ENCODE results near the gene TMEM266.

Gene TMEM266

GRCh38 chr15:76187163-76187562, 127.4 kb downstream of the TMEM266 start:
- no peaks in the 10 kb centered on the region for H3K27me3 ChIP-seq (replicated peaks; ENCODE audit: control insufficient read depth, insufficient read depth, low read length)
- TF ChIP-seq CTCF (IDR thresholded peaks at IDR 0.05; ENCODE audit: insufficient read depth, low read length, poor library complexity, severe bottlenecking), result no peak
- DNase-seq (ENCODE audit: extremely low read depth, insufficient read length), result no peak

DNA sequence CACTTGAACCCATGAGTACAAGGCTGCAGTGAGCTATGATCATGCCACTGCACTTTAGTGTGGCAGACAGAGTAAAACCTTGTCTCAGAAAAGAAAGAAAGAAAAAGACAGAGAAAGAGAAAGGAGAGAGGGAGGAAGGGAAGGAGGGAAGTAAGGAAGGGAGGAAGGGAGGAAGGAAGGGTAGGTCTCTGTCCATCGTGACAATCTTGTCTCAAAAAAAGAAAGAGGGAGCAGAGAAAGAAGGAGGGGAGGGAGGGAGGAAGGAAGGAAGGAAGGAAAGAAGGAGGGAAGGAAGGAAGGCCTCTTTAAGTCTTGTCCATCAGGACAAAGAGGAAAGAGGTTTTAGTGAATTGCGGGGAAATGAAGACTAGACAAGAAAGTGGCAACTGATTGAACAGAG, 129.3 kb downstream of the TMEM266 start:
- Histone ChIP-seq H3K4me3 (replicated peaks; ENCODE audit: low read depth, low read length) (no peak overlapping the region), H3K27me3 (replicated peaks; ENCODE audit: control insufficient read depth, insufficient read depth, low read length) (no peaks in the 10 kb centered on the region), H3K36me3 (ENCODE audit: control insufficient read depth, insufficient read depth, low read length) (no peaks in the 10 kb centered on the region)
- no peak for DNase-seq (ENCODE audit: extremely low read depth, insufficient read length)
- TF ChIP-seq CTCF (IDR thresholded peaks at IDR 0.05; ENCODE audit: insufficient read depth, low read length, poor library complexity, severe bottlenecking), result no peak

More at GRCh38 chr15:76187163-76187562, 127.4 kb downstream of the TMEM266 start:
- Histone ChIP-seq H3K36me3 (ENCODE audit: control insufficient read depth, insufficient read depth, low read length) (no peaks in the 10 kb centered on the region), H3K4me3 (replicated peaks; ENCODE audit: low read depth, low read length) (no peak overlapping the region)

GRCh38 chr15:76190070-76190564, 130.3 kb downstream of the TMEM266 start:
- DNase-seq (ENCODE audit: extremely low read depth, insufficient read length), result no peak
- Histone ChIP-seq H3K36me3 (ENCODE audit: control insufficient read depth, insufficient read depth, low read length) (no peaks in the 10 kb centered on the region), H3K4me3 (replicated peaks; ENCODE audit: low read depth, low read length) (no peak overlapping the region), H3K27me3 (replicated peaks; ENCODE audit: control insufficient read depth, insufficient read depth, low read length) (no peaks in the 10 kb centered on the region)
- no peak for TF ChIP-seq CTCF (IDR thresholded peaks at IDR 0.05; ENCODE audit: insufficient read depth, low read length, poor library complexity, severe bottlenecking)

- no peaks in the 10 kb centered on the region for H3K27me3 ChIP-seq (replicated peaks; ENCODE audit: control insufficient read depth, insufficient read depth, low read length)
- peak; percentile 82 for DNase-seq (ENCODE audit: extremely low read depth, insufficient read length)
- H3K4me3 ChIP-seq (replicated peaks; ENCODE audit: low read depth, low read length), result peak overlapping the region; percentile 1; the same call in 1 of the 2 replicates
Observed at GRCh38 chr15:76190751-76191538, 131.2 kb downstream of the TMEM266 start.

DNA sequence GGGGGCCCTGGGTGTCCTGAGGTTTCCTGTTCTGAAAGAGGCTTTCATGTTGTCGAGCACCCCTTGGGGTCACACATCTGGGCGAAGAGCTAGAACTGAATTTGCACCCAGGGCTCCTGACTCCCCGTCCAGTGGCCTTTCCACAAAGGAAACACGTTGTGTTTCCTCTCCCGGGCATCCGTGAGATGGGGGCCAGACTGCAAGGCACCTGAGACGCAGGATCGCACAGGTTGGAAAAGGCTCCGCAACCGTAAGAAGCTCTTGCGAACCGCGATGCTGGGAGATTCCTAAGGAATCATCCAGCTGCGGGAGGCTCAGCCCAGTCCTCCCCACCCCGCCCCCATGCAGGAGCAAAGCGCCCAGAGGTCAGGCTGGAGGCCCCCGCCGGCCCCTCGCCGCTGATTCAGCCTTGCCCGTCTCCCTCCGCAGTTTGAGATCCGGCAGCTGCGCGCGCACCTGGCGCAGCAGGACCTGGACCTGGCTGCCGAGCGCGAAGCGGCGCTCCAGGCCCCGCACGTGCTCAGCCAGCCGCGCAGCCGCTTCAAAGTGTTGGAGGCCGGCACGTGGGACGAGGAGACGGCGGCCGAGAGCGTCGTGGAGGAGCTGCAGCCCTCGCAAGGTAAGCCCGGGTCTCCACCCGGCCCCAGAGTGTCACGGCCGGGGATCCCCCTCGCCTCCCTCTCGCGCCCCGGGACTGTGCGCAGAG, 131.9 kb downstream of the TMEM266 start:
- Histone ChIP-seq H3K27me3 (replicated peaks; ENCODE audit: control insufficient read depth, insufficient read depth, low read length) (no peaks in the 10 kb centered on the region), H3K36me3 (ENCODE audit: control insufficient read depth, insufficient read depth, low read length) (no peaks in the 10 kb centered on the region), H3K4me3 (replicated peaks; ENCODE audit: low read depth, low read length) (no peak overlapping the region)
- no peak for TF ChIP-seq CTCF (IDR thresholded peaks at IDR 0.05; ENCODE audit: insufficient read depth, low read length, poor library complexity, severe bottlenecking)
- peak; percentile 40 for DNase-seq (ENCODE audit: extremely low read depth, insufficient read length)

More at GRCh38 chr15:76190751-76191538, 131.2 kb downstream of the TMEM266 start:
- no peaks in the 10 kb centered on the region for H3K36me3 ChIP-seq (ENCODE audit: control insufficient read depth, insufficient read depth, low read length)
- TF ChIP-seq CTCF (IDR thresholded peaks at IDR 0.05; ENCODE audit: insufficient read depth, low read length, poor library complexity, severe bottlenecking), result peak; percentile 96
